NCI-H774 (cell line): ENCODE results near the gene ZBED1.
"Not testable (repeated sequence)": the region's sequence is repeated elsewhere in the genome, so short reads cannot be mapped to it uniquely, and the experiment has no call there.

Source experiments
- DNase-seq: peaks from one replicate; lab custom pipeline; 2025; lab: John Stamatoyannopoulos, UW

ZBED1 gene

GRCh38 chrX:2519638-2520037, 18.9 kb upstream of the ZBED1 start:
- not testable (repeated sequence) for DNase-seq

GRCh38 chrX:2517055-2517454, 16.3 kb upstream of the ZBED1 start:
- no peak for DNase-seq

- no peak for DNase-seq
Measured at GRCh38 chrX:2516623-2517022, 15.8 kb upstream of the ZBED1 start.

GRCh38 chrX:2514131-2514530, 13.4 kb upstream of the ZBED1 start:
- no peak for DNase-seq

- DNase-seq = no peak
Measured at GRCh38 chrX:2513121-2513664, 12.4 kb upstream of the ZBED1 start.

GRCh38 chrX:2512501-2512900, 11.7 kb upstream of the ZBED1 start:
- DNase-seq = no peak

- DNase-seq = no peak
Measured at GRCh38 chrX:2511326-2511725, 10.6 kb upstream of the ZBED1 start.

- DNase-seq = no peak
Measured at GRCh38 chrX:2508648-2509335, 8.0 kb upstream of the ZBED1 start.

- DNase-seq = no peak
Measured at GRCh38 chrX:2507904-2508627, 7.3 kb upstream of the ZBED1 start.

GRCh38 chrX:2507196-2507595, 6.4 kb upstream of the ZBED1 start:
- no peak for DNase-seq

- DNase-seq = not testable (repeated sequence)
Measured at GRCh38 chrX:2505341-2505740, 4.6 kb upstream of the ZBED1 start.

- no peak for DNase-seq
Measured at GRCh38 chrX:2504706-2505332, 4.0 kb upstream of the ZBED1 start.

- no peak for DNase-seq
Measured at GRCh38 chrX:2503591-2504500, 3.1 kb upstream of the ZBED1 start.

- DNase-seq = no peak
Measured at GRCh38 chrX:2502668-2503519, 2.1 kb upstream of the ZBED1 start.

GRCh38 chrX:2502120-2502667, 1.4 kb upstream of the ZBED1 start:
- DNase-seq = no peak

GRCh38 chrX:2501559-2502102, 855 bp upstream of the ZBED1 start:
- no peak for DNase-seq

- DNase-seq = no peak
Measured at GRCh38 chrX:2500091-2500802, 529 bp downstream of the ZBED1 start.

GRCh38 chrX:2499507-2499906, 1.3 kb downstream of the ZBED1 start:
- no peak for DNase-seq

GRCh38 chrX:2498781-2499302, 1.9 kb downstream of the ZBED1 start:
- no peak for DNase-seq
